Motor neuron (in vitro differentiated cells): ENCODE measurements around the gene CENPS. TPM values are rescaled to one million over a fixed set of nuclear protein-coding genes. Genes with fewer than 3 reads are reported as not detected.

Experiments
- ATAC-seq, 8 experiments: fragments of 200-7000 bp; cut with Tn5 transposase; replicated peaks in 6 of 8; 2 replicates each; pipeline ENCODE4 v1.8.0; 2021; ENCODE audit warnings: mild to moderate bottlenecking in 8 of 8, moderate library complexity in 8 of 8
- H3K27ac ChIP-seq, 2 donors: fragments of 250-450 bp; sonication (Bioruptor Pico); 2 replicates each; pipeline ENCODE4 v1.9.0; 2021; ENCODE audit warnings: antibody characterized with exemption in 2 of 2, mild to moderate bottlenecking in 2 of 2, moderate library complexity in 1 of 2
- H3K4me1 ChIP-seq, 2 donors: fragments of 250-450 bp; sonication (Bioruptor Pico); replicated peaks in 1 of 2; 2 replicates each; pipeline ENCODE4 v1.6.1; 2021; ENCODE audit warnings: antibody characterized with exemption in 2 of 2, mild to moderate bottlenecking in 2 of 2, moderate library complexity in 1 of 2
- H3K4me3 ChIP-seq, 5 donors: fragments of 250-450 bp; sonication (Bioruptor Pico); 2 replicates each; pipeline ENCODE4 v1.9.0; 2021; ENCODE audit warnings: antibody characterized with exemption in 5 of 5, mild to moderate bottlenecking in 5 of 5, moderate library complexity in 4 of 5
- WGBS, 10 experiments: fragments of 450-650 bp; shearing (Covaris generic); methylation state at CpG; one replicate each; pipeline ENCODE4 v1.0.0; 2022; 5-methylcytosine and 5-hydroxymethylcytosine counted together
- in situ Hi-C, 9 experiments: fragments of 400-800 bp; cut with MboI; loops; one replicate each; pipeline ENCODE4 v1.15.0; 2021; ENCODE audit warnings: low sequenced_read_pairs in 9 of 9, low pct_unique_long_range_greater_than_20kb in 2 of 9; ENCODE audit not compliant: unreplicated experiment in 9 of 9
- total RNA-seq, 8 experiments: library from RNA; unstranded; fragments of 300-600 nt; gene quantifications; 2 replicates each; pipeline versions ENCODE4 v1.2.3 to v1.2.4, GENCODE V29; 2022

The CENPS gene
- total RNA-seq, 8 experiments from 2014 or later: 12.0 to 35.7 (median 22.5) TPM

DNA sequence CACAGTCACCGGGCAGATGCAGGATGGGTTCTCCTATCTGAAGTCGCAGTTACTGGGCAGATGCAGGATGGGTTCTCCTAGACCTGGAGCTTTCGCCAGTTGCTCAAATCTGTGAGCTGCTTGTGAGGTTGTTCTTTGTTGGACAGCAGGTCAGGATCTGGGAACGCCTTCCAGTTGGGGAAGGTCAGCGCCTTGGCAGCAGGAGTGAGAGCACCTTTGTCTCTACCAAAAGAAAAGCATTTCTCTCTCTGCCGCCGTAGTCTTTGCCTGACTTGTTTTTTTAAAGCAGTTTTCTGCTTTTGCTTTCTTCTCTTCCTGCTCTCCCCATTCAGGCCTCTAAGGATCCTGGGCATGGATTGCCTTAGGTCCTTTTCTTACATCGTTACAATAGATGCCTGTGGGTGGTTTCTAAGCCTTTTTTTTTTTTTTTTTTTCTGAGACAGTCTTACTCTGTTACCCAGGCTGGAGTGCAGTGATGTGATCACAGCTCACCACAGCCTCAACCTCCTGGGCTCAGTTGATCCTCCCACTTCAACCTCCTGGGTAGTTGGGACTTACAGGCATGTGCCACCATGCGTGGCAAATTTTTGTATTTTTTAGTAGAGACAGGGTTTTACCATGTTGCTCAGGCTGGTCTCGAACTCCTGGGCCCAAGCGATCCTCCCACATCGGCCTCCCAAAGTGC, 60.2 kb downstream of the CENPS start:
- ATAC-seq: peak in 3 of 8 experiments; percentile 8 to 33 (median 23)
- in situ Hi-C loops: no loop called here
- WGBS, 10 experiments: 40 to 100% (median 73%) methylated on average over 1 to 12 of the region's 12 CpGs
- H3K4me3 ChIP-seq: no peak overlapping the region
- peaks cover 11 to 33% of the 10 kb centered on the region in 2 donors for H3K4me1 ChIP-seq
- H3K27ac ChIP-seq: peak overlapping the region in 1 of 2 donors; percentile 16

Other genes starting within 250 kb of the CENPS start
- gene KIF1B, start 219.9 kb upstream of the CENPS start, total RNA-seq: 100 to 1,000 TPM in 5 of 8 experiments, 10 to 100 TPM in 3; 17.4 to 179 (median 157) TPM
- gene PGD, start 31.4 kb upstream of the CENPS start, total RNA-seq: 100 to 1,000 TPM; 128 to 504 (median 213) TPM
- 1 to 10 TPM in 7 of 8 experiments, under 1 TPM in 1; 0.94 to 2.7 (median 1.8) TPM for gene CORT, start 19.6 kb downstream of the CENPS start, total RNA-seq
- gene DFFA, start 42.1 kb downstream of the CENPS start, total RNA-seq: 100 to 1,000 TPM in 1 of 8 experiments, 10 to 100 TPM in 7; 26.8 to 104 (median 36.6) TPM
- gene PEX14, start 44.5 kb downstream of the CENPS start, total RNA-seq: 10 to 100 TPM; 16.9 to 31.1 (median 23.4) TPM